Tibial artery (tissue), 4 donors: ENCODE results near the gene CSRP1.

Experiments used
- DNase-seq, 2 donors: peaks; one replicate each; pipeline ENCODE4 v3.0.0-alpha.2; 2019
- H3K27ac ChIP-seq, 2 donors: fragments of 200-600 bp; sonication (generic) in 1 of 2; 1 replicate in 1 of 2; 2 replicates in 1 of 2; pipeline ENCODE4 v1.5.1; 2018 to 2019; ENCODE audit warnings: mild to moderate bottlenecking in 1 of 2
- H3K27me3 ChIP-seq, 2 donors: fragments of 200-600 bp; sonication (generic) in 1 of 2; one replicate each; pipeline versions ENCODE4 v1.5.1 to v1.6.0; 2016 to 2019
- H3K36me3 ChIP-seq, 3 donors: fragments of 200-600 bp; sonication (generic) in 2 of 3; one replicate each; pipeline ENCODE4 v1.5.1; 2016 to 2019; ENCODE audit warnings: mild to moderate bottlenecking in 2 of 3
- H3K4me1 ChIP-seq, 4 donors: fragments of 200-600 bp; sonication (generic) in 2 of 4; 1 replicate in 3 of 4; 2 replicates in 1 of 4; pipeline ENCODE4 v1.5.1; 2016 to 2019
- H3K4me3 ChIP-seq, 2 donors: fragments of 200-600 bp; sonication (generic) in 1 of 2; 1 replicate in 1 of 2; 2 replicates in 1 of 2; pipeline ENCODE4 v1.5.1; 2018 to 2019; ENCODE audit warnings: mild to moderate bottlenecking in 2 of 2
- H3K9me3 ChIP-seq, 3 donors: fragments of 200-600 bp; sonication (generic) in 1 of 3; one replicate each; pipeline ENCODE4 v1.5.1; 2016 to 2019
- CTCF ChIP-seq, 2 experiments: fragments of 200-600 bp in 1 of 2; fragments of 450-650 bp in 1 of 2; IDR thresholded peaks; one replicate each; pipeline ENCODE4 v1.5.1; 2017 to 2019; ENCODE audit warnings: antibody characterized with exemption in 2 of 2, mild to moderate bottlenecking in 1 of 2, moderate library complexity in 1 of 2
- intact Hi-C: fragments of 100-400 bp; cut with DNase I; formaldehyde crosslinking; loops from one replicate; pipeline ENCODE4 v1.15.0; 2023; ENCODE audit warnings: low total_unique reads

CSRP1 gene

GRCh38 chr1:201539561-201540431 is 32.9 kb upstream of the CSRP1 start:
- peak; percentile 80 to 88 for DNase-seq
- Histone ChIP-seq H3K36me3 (no peaks in the 10 kb centered on the region), H3K27me3 (no peaks in the 10 kb centered on the region), H3K4me1 (peaks cover 0 to 79% (median 51%) of the 10 kb centered on the region in 4 donors), H3K27ac (peak overlapping the region; percentile 70 to 82), H3K4me3 (peak overlapping the region; percentile 58 to 60), H3K9me3 (no peaks in the 10 kb centered on the region)
- no peak for TF ChIP-seq CTCF (IDR thresholded peaks at IDR 0.05)
- intact Hi-C loops = loop anchor here (5.0 kb wide), 1 partner anchor 168 kb away; no protein-coding TSS in a partner anchor

GRCh38 chr1:201538612-201539551 is 32.0 kb upstream of the CSRP1 start, which contains the start of gene NAV1:
Gene NAV1, plus strand, starts transcription at chr1:201539127. Its CDS starts 83,758 bp downstream, at chr1:201622885.
- TF ChIP-seq CTCF (IDR thresholded peaks at IDR 0.05) = no peak
- Histone ChIP-seq H3K4me3 (peak within 1 kb of the TSS; percentile 58 to 60), H3K4me1 (peaks cover 0 to 86% (median 57%) of the 10 kb centered on the region in 4 donors), H3K27me3 (no peaks in the 10 kb centered on the region), H3K36me3 (no peaks in the 10 kb centered on the region), H3K27ac (peak within 1 kb of the TSS; percentile 70 to 82), H3K9me3 (no peaks in the 10 kb centered on the region)
- intact Hi-C loops = no loop called here
- DNase-seq = peak; percentile 67 to 91

- Histone ChIP-seq H3K27ac (peak overlapping the region; percentile 70 to 82), H3K4me1 (peaks cover 0 to 84% (median 59%) of the 10 kb centered on the region in 4 donors), H3K36me3 (no peaks in the 10 kb centered on the region), H3K4me3 (peak overlapping the region; percentile 58 to 60), H3K9me3 (no peaks in the 10 kb centered on the region), H3K27me3 (no peaks in the 10 kb centered on the region)
- no peak for TF ChIP-seq CTCF (IDR thresholded peaks at IDR 0.05)
- no peak for DNase-seq
- intact Hi-C loops = no loop called here
Measured at GRCh38 chr1:201537891-201538611, 31.1 kb upstream of the CSRP1 start.

GRCh38 chr1:201537467-201537866 is 30.5 kb upstream of the CSRP1 start:
- no peak overlapping the region for H3K4me3 ChIP-seq
- DNase-seq = no peak
- intact Hi-C loops = no loop called here
- no peaks in the 10 kb centered on the region for H3K36me3 ChIP-seq
- H3K27me3 ChIP-seq = no peaks in the 10 kb centered on the region
- peak overlapping the region; percentile 82 to 85 for H3K27ac ChIP-seq
- TF ChIP-seq CTCF (IDR thresholded peaks at IDR 0.05) = no peak
- no peaks in the 10 kb centered on the region for H3K9me3 ChIP-seq
- H3K4me1 ChIP-seq = peaks cover 0 to 78% (median 59%) of the 10 kb centered on the region in 4 donors

GRCh38 chr1:201537028-201537427 is 30.1 kb upstream of the CSRP1 start:
- no peak for DNase-seq
- no peak for TF ChIP-seq CTCF (IDR thresholded peaks at IDR 0.05)
- no peaks in the 10 kb centered on the region for H3K9me3 ChIP-seq
- intact Hi-C loops = no loop called here
- H3K4me1 ChIP-seq = peaks cover 0 to 75% (median 60%) of the 10 kb centered on the region in 4 donors
- H3K4me3 ChIP-seq = peak overlapping the region in 1 of 2 donors; percentile 7
- no peaks in the 10 kb centered on the region for H3K27me3 ChIP-seq
- H3K27ac ChIP-seq = peak overlapping the region; percentile 82 to 85
- no peaks in the 10 kb centered on the region for H3K36me3 ChIP-seq
